EH (cell line): ENCODE data around the gene CENPB.
A peak's percentile ranks its signal among the peaks of the same experiment; 100 is the strongest.

Experiments used
- DNase-seq: peaks from one replicate; pipeline ENCODE4 v3.0.0-alpha.2; 2015; ENCODE audit warnings: low read depth

CENPB gene

GRCh38 chr20:3766422-3767109 is 20.0 kb downstream of the CENPB start:
- DNase-seq = no peak

GRCh38 chr20:3765171-3765882 is 21.2 kb downstream of the CENPB start:
- no peak for DNase-seq

GRCh38 chr20:3764659-3765058 is 21.9 kb downstream of the CENPB start:
- DNase-seq = no peak

- DNase-seq = no peak
Measured at GRCh38 chr20:3763671-3764601, 22.6 kb downstream of the CENPB start.

DNA sequence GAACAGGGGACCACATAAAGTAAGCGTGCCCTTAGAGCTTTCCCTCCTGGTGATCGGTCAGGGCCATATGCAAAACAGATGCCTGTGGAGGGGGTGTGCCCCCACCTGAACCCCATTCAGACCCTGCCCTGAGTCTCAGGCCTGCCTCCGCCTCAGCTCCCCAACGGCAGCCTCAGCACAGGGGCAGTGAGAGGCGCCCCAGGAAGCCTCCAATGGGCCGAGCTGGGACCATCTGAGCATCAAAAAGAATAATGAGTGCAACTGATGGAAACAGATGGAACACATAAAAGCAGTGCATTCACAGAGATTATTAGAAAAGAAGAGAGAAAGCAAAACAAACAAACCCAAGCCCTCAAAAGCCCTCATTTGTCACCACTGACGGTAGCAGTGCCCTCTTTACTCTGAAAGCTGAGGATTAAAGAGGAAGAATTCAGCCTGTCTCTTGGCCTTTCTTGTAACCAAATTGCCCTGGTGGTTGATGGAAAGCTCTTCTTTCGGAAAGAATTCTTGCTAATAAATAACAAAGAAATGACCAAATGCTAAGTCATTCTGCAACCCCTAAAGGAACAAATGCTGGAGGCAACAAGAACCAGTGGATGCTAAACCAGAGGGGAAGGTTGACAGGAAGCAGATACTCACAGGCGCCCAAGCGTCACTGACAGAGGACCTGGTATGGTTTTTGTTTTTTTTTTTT is 25.7 kb downstream of the CENPB start:
- peak; percentile 78 for DNase-seq

DNA sequence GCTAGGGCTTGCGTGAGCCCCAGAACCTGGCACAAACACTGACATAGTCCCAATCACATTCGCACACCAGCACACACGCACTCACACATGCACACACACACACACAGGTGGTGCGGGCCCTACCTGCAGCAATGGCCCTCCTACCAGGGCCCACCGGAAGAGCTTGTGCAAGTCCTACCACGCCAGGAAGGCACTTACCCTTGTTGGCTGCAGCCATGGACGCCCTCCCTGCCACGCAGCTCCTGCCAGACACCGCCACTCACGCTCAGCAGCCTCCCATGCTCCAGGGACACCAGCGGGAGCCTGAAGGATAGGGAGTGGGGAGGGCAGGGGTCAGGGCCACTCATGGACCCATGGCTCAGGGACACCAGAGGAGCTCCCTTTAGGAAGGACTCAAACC is 26.7 kb downstream of the CENPB start:
- no peak for DNase-seq

DNA sequence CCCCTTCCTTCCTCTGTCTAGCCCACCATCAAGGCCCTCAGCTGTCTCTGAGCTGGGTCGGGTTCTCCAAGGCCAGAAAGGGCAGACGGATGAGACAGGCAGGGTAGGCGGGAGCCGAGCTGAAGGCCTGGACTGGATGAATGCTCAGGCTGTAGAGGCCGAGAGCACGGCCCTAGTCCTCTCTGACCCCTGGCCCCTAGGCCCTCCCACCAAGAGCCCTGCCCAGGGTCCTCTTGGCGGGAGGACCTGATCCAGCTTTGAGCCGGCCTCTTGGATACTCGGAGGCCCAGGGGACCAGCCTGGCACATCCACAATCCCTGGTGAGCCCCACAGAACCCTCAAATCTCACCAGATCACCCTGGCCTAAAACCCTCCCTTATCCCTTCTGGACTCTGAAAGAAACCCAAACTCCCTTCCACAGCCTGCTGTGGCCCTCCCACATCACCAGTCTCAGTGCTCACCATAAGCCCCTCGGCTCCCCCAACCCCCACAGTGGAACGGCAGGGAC is 27.2 kb downstream of the CENPB start:
- no peak for DNase-seq

DNA sequence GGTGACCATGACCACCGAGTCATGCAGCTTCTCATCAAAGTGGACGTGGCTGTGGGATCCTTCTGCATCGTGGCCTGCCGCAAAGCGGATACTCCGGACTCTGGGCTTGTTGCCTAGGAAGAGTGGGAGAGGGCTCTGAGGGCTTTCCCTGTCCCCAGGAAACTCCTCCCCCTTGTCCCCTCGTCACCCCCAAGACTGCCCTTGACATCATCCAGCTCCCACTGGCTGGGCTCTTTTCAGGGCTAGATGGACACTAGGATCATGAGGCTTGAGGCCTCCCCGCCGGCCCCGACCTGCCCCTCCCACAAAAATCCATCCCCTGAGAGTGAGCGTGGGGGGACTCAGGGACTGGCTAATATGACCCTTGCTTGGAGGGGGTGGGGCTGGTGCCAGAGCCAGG is 28.0 kb downstream of the CENPB start:
- no peak for DNase-seq

- DNase-seq = no peak
Measured at GRCh38 chr20:3757268-3757667, 29.3 kb downstream of the CENPB start.

DNA sequence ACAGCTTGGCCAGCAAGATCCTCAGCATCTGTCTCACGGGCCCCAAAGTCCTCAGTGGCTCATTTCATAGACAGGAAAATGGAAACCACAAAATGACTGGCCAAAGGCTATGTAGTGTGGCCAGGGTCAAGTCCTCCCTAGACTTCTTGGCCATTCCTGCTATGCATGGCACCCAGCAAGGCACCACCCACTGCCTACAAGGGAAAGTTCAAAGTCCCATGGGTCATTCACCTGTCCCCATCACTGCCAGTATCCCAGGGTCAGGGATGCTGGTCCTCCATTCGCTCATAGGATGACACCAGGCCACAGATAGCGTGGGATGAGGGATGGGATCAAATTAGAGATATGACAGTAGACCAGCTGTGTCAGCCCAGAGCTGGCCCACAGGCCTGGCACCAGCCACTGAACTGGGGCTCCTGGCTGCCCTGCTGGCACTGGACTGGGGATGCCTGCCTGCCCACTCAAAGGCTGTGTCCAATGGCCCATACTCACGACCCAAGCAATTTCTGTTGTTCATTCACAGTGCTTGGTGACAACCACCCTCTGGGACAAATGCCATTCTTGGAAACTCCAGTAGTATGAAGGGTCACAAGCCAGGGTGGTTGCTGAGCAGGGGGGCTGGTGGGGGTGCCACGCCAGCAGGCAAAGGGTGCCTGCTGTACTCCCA is 30.6 kb downstream of the CENPB start:
- DNase-seq = no peak

DNA sequence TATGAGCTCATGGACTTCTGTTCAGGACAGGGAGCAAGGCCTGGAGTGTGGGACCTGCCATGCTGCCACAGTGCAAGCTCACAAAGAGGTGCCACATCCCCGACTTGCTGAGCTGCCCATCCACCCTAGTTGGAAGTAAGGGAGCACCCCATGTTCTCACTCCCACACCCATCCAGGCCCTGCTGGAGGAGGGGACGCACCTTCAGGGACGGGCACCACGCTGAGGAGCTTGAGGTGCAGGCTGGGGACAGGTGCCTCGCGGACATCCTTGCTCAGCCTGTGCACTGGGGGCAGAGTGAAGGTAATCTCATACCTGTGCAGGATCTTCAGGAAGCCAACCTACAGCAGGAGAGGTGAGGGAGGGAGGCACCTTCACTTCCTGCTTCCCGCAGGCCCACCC is 31.3 kb downstream of the CENPB start:
- DNase-seq = no peak

DNA sequence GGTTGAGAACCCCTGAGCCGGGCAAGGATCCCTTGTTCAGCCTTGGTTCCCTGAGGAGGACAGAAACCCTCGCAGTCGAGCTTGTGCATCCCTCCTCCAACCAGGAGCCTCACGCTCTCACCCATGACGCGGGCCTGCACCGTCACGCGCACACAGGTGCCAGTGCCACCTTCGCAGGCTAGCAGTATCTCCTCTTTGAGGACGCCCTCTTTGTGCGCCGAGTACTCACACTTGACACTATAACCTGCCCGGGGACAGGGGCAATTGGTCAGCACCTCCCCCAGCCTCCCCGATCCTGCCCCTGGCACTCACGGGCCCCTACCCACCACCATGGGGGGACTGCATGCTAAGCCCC is 32.3 kb downstream of the CENPB start:
- DNase-seq = no peak

DNA sequence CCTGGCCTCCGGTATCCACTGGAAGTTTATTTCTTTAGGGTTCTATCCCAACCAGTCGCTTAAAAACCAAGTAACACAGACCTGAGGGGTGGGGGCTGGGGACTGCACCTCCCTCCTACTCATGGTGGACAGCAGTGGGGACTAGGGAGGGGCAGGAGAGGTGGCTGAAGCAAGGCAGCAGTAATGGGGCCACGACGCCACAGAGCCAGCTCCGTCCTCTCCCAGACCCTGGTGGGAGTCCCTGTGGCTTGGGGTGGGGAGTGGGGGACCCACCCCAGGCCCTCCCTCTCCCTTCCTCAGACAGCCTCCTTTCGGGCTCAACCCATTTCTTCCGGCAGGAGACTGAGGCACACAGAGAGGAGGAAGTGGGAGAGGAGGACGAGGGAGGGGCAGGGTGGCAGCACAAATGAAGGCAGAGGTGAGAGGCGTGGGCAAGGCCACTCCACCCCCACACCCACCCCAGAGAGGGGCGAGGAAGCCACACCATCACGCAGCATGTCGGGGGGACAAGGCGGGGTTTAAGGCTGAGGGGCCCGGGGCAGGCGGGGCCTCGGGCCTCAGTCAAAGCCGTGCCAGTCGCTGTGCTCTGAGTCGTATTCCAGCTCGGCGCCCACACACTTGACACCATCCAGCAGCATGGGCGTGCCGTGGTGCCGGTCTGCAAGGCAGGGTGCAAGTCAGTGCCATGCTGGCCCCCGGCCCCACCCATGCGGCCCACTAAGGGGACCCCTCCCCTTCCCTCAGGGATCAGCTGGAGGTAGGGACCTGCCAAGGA is 32.9 kb downstream of the CENPB start:
- DNase-seq = no peak

DNA sequence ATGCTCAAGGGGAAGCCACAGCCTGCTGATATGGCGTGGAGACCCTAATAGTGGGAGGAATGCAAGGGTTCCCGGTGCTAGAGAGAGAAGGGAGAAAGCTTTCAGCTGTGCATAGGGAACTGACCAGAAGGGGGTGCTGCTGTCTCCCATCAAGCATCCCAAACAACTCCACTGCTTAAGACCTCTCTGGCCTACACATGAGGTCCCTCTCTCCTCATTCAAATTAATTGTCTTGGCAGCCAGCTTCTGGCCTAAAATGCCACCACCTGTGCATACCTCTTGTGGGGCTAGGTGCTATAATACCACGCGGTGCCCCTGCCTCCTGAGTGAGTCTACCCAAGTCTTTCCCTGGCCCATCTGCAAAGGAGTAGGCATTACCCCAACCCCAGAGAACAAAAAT is 33.4 kb downstream of the CENPB start:
- peak; percentile 74 for DNase-seq

- no peak for DNase-seq
Measured at GRCh38 chr20:3752386-3752759, 34.2 kb downstream of the CENPB start.

- no peak for DNase-seq
Measured at GRCh38 chr20:3751675-3752385, 34.7 kb downstream of the CENPB start.

GRCh38 chr20:3751305-3751674 is 35.2 kb downstream of the CENPB start:
- DNase-seq = no peak

DNA sequence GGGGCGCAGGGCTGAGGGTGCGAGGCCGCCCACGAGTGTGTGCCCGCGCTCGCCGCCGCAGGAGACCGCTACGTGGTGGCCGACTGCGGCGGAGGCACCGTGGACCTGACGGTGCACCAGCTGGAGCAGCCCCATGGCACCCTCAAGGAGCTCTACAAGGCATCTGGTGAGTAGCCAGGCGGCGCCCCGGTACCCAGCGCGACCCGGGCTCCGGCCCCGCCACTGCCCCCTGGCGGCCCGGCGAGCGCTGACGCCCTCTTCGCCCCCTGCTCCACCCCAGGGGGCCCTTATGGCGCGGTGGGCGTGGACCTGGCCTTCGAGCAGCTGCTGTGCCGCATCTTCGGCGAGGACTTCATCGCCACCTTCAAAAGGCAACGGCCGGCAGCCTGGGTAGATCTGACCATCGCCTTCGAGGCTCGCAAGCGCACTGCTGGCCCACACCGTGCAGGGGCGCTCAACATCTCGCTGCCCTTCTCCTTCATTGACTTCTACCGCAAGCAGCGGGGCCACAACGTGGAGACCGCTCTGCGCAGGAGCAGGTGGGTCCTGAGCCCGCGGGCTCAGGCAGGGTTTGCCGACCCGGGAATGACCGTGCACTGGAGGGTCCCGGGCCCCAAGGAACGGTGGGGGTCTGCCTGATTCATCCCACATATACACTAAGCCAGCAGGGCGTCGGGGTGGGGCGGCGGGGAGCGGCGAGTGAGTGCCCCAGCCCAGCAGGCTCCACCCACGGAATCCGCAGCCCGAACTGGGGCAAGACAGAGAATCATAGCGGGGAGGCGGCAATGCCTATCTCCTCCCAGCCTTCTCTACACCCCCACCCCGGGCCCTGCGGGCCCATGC is 36.6 kb downstream of the CENPB start:
- DNase-seq = no peak

DNA sequence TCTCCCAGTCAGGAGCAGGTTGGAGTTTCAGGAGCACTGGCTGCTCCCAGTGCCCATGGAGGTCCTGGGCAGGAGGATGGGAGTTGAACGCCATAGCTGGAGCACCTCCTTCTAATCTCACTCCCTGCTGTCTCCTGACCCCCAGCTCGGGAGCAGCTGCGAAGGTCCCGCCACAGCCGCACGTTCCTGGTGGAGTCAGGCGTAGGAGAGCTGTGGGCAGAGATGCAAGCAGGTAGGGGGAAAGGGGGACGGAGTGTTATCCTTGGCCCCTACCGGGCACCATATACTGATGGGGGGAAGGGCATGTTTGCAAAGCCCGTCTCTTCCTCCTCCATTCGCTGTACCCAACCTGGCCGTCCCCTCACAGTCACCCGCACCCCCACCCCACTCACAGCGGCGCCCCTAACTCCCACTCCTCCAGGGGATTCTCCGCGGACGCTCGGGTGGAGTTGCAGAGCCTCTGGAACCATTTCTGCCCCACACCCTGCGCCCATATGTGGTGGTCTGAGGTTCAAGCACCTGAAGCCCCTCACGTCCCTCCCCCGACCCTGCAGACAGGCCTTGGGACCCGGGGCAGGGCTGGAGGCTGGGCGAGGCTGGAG is 37.4 kb downstream of the CENPB start:
- no peak for DNase-seq
